Activated CD4-positive, CD25-positive, alpha-beta regulatory T cell treated with anti-CD3 and anti-CD28 coated beads, Interleukin-2, amount 50 U/mL, for 72 hours (primary cell): ENCODE measurements around the gene NHS.
"Not testable (repeated sequence)": the region's sequence is repeated elsewhere in the genome, so short reads cannot be mapped to it uniquely, and the experiment has no call there.

Experiments
- DNase-seq: peaks from one replicate; pipeline ENCODE4 v3.0.0; 2021

The NHS gene

GRCh38 chrX:17501746-17502145, 126.7 kb downstream of the NHS start:
- no peak for DNase-seq

GRCh38 chrX:17506352-17506751, 131.4 kb downstream of the NHS start:
- not testable (repeated sequence) for DNase-seq

GRCh38 chrX:17511556-17511955, 136.6 kb downstream of the NHS start:
- no peak for DNase-seq

GRCh38 chrX:17519358-17519757, 144.4 kb downstream of the NHS start:
- no peak for DNase-seq

- no peak for DNase-seq
These were observed 145.1 kb downstream of the NHS start for GRCh38 chrX:17520016-17520615.

- DNase-seq: no peak
These were observed 147.1 kb downstream of the NHS start for GRCh38 chrX:17521871-17522693.

- no peak for DNase-seq
These were observed 150.3 kb downstream of the NHS start for GRCh38 chrX:17525266-17525665.

GRCh38 chrX:17525762-17526555, 151.0 kb downstream of the NHS start:
- DNase-seq: no peak

- no peak for DNase-seq
These were observed 152.2 kb downstream of the NHS start for GRCh38 chrX:17527135-17527701.

- no peak for DNase-seq
These were observed 152.9 kb downstream of the NHS start for GRCh38 chrX:17527922-17528321.

- no peak for DNase-seq
These were observed 154.2 kb downstream of the NHS start for GRCh38 chrX:17529151-17529745.

- no peak for DNase-seq
These were observed 156.5 kb downstream of the NHS start for GRCh38 chrX:17531500-17531899.

GRCh38 chrX:17535229-17535628, 160.2 kb downstream of the NHS start:
- no peak for DNase-seq

GRCh38 chrX:17537723-17538243, 162.8 kb downstream of the NHS start:
- DNase-seq: no peak

- DNase-seq: no peak
These were observed 167.1 kb downstream of the NHS start for GRCh38 chrX:17542123-17542522.

- no peak for DNase-seq
These were observed 169.8 kb downstream of the NHS start for GRCh38 chrX:17544821-17545220.

- DNase-seq: no peak
These were observed 171.4 kb downstream of the NHS start for GRCh38 chrX:17546356-17546755.

- DNase-seq: no peak
These were observed 172.7 kb downstream of the NHS start for GRCh38 chrX:17547658-17548057.

- DNase-seq: no peak
These were observed 174.2 kb downstream of the NHS start for GRCh38 chrX:17549107-17549651.

- no peak for DNase-seq
These were observed 175.0 kb downstream of the NHS start for GRCh38 chrX:17550011-17550410.

- DNase-seq: no peak
These were observed 177.1 kb downstream of the NHS start for GRCh38 chrX:17552044-17552650.

- no peak for DNase-seq
These were observed 178.5 kb downstream of the NHS start for GRCh38 chrX:17553469-17553868.
